Choroid plexus epithelial cell (primary cell): Measurements from ENCODE around the gene CCDC136.

Experiments
- DNase-seq: peaks from one replicate; pipeline ENCODE4 v3.0.0-alpha.2; 2010; ENCODE audit warnings: low read depth
- H3K4me3 ChIP-seq: 2 replicates; pipeline ENCODE4 v1.5.1; 2011; ENCODE audit warnings: low read depth, mild to moderate bottlenecking, control low read depth, low read length, moderate library complexity
- CTCF ChIP-seq: conservative IDR thresholded peaks from 2 replicates; pipeline ENCODE4 v1.5.1; 2011; ENCODE audit warnings: low read depth, mild to moderate bottlenecking, control low read depth, inconsistent platforms, low read length, moderate library complexity

CCDC136 gene

GRCh38 chr7:128752251-128752650 lies 39.5 kb upstream of the CCDC136 start:
- H3K4me3 ChIP-seq, result no peak overlapping the region
- TF ChIP-seq CTCF, result no peak
- DNase-seq, result no peak

DNA sequence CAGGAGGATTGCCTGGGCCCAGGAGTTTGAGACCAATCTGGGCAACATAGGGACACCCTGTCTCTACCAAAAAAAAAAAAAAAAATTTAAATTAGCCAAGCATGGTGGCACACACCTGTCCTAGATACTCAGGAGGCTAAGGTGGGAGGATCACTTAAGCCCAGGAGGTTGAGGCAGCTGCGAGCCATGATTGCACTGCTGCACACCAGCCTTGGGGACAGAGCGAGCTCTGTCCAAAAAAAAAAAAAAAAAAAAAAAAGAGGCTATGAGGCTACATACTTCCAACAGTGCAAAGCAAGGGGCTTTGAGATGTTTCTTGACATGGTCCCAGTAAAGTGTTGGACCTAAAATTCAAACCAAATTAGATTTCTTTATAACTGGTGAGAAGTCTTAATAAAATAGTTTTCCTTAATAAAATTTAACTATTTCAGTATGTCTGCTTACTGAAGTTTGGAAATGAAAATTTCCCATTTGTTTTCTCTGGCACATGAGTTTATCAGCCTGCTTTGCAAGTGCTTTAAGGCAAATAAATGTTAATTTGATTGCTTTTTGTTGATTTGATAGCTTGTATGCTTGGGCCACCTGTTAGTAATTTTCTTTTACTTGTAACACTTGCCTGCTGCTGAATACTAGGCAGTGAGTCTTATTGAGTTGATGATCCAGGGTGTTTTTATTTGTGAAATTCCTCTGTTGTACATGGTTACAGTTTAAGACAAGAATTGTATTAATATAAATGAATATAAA lies 36.5 kb upstream of the CCDC136 start:
- DNase-seq, result no peak
- H3K4me3 ChIP-seq, result no peak overlapping the region
- TF ChIP-seq CTCF, result no peak

- no peak for TF ChIP-seq CTCF
- H3K4me3 ChIP-seq, result no peak overlapping the region
- DNase-seq, result peak; percentile 91
These were observed 35.8 kb upstream of the CCDC136 start for GRCh38 chr7:128755819-128756476.

DNA sequence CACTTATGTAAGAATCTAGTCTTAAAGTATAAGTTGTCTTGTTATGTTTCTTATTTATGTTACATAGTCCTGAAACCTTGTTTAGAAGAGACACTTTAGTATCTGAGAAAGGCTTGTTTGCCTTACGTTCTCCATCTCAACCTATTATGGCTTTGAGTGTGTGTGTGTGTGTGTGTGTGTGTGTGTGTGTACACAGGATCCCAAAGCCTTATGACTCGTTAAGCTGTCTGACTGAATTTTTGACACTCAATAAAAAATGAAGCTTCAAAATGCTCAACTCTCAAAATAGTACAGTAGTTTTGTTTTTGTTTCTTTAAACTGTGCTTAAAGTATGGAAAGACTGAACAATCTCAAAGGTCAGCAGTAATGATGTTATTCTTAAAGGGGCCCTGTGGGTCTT lies 34.6 kb upstream of the CCDC136 start:
- peak; percentile 36 for DNase-seq

DNA sequence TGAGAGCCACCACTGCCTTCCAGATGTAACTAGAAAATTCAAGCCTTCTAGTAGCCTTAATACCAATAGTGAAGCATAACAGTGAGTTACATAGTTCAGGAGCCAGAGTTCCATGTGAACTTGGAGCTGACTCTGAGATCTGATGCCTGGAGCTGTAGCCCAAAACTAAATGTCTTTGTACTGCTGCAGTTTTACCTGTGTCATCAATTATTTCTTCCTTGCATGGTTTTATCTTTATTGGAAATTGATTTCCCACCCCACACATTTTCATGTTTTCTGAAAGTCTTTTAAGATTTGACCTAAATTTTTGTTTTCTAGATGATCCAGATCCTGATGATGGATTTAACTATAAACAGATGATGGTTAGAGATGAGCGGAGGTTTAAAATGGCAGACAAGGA lies 33.2 kb upstream of the CCDC136 start:
- DNase-seq, result no peak
- TF ChIP-seq CTCF, result no peak

More for the DNA sequence above, 34.6 kb upstream of the CCDC136 start:
- no peak for TF ChIP-seq CTCF
- H3K4me3 ChIP-seq, result no peak overlapping the region

GRCh38 chr7:128759242-128759641 lies 32.5 kb upstream of the CCDC136 start:
- no peak for DNase-seq
- TF ChIP-seq CTCF, result no peak
- H3K4me3 ChIP-seq, result no peak overlapping the region

More for the DNA sequence above, 33.2 kb upstream of the CCDC136 start:
- H3K4me3 ChIP-seq, result no peak overlapping the region
